A549 (cell line): ENCODE results near the gene ARPC5L. TPM values are rescaled to one million over a fixed set of nuclear protein-coding genes. Genes with fewer than 3 reads are reported as not detected.
"Not testable (repeated sequence)": the region's sequence is repeated elsewhere in the genome, so short reads cannot be mapped to it uniquely, and the experiment has no call there.

ENCODE experiments used
- ATAC-seq, 2 experiments: fragments of 200-7000 bp in 1 of 2; fragments of >200 bp in 1 of 2; cut with Nextera tagmentation in 1 of 2; cut with Tn5 transposase in 1 of 2; 3 replicates each; pipeline versions ENCODE4 v1.8.0 to v1.9.1; 2018 to 2020; ENCODE audit warnings: mild to moderate bottlenecking in 1 of 2, moderate library complexity in 1 of 2
- CTCF ChIA-PET: fragments of 300-600 bp; sonication (Branson Sonifier 250); formaldehyde crosslinking; extraction: SDS; loops from one replicate; lab custom pipeline; 2021; ENCODE audit warnings: antibody characterized with exemption, inconsistent platforms; lab: Yijun Ruan, JAX
- POLR2A ChIA-PET: fragments of 350-600 bp; formaldehyde crosslinking; extraction: SDS; loops from one replicate; lab custom pipeline; 2021; ENCODE audit warnings: antibody characterized with exemption, inconsistent platforms; lab: Yijun Ruan, JAX
- DNase-seq, 2 experiments: peaks; one replicate each; pipeline versions ENCODE4 v3.0.0 to v3.0.0-alpha.2; 2011 to 2016; ENCODE audit warnings: low read depth in 1 of 2, low spot score in 1 of 2
- FAIRE-seq: peaks from 2 replicates; lab custom pipeline; 2011; peaks lifted over from hg19 to GRCh38; lab: Jason Lieb, UNC
- H3K27ac ChIP-seq, 2 experiments: fragments of >200 bp; sonication (Bioruptor Twin); formaldehyde crosslinking; 3 replicates each; pipeline ENCODE4 v1.5.1; 2016 to 2017
- H3K4me1 ChIP-seq: fragments of >200 bp; sonication (Bioruptor Twin); formaldehyde crosslinking; 3 replicates; pipeline ENCODE4 v1.6.1; 2016
- H3K4me2 ChIP-seq: fragments of >200 bp; sonication (Bioruptor Twin); formaldehyde crosslinking; 3 replicates; pipeline ENCODE4 v1.6.1; 2016
- H3K4me3 ChIP-seq: fragments of >200 bp; sonication (Bioruptor Twin); formaldehyde crosslinking; 3 replicates; pipeline ENCODE4 v1.5.1; 2016
- H3K9me3 ChIP-seq: fragments of >200 bp; sonication (Bioruptor Twin); formaldehyde crosslinking; 3 replicates; pipeline ENCODE4 v1.6.1; 2016
- BHLHE40 ChIP-seq: IDR thresholded peaks from 2 replicates; pipeline ENCODE4 v1.6.1; 2012; ENCODE audit warnings: low read depth, low read length, inconsistent platforms
- CBX2 ChIP-seq: fragments of 200-600 bp; sonication (generic); IDR thresholded peaks from 2 replicates; pipeline ENCODE4 v1.6.1; 2016; ENCODE audit warnings: low read depth, mild to moderate bottlenecking, borderline replicate concordance
- CEBPB ChIP-seq, 2 experiments: fragments of >200 bp in 1 of 2; sonication (Bioruptor Twin) in 1 of 2; formaldehyde crosslinking in 1 of 2; IDR thresholded peaks; 2 replicates each; pipeline ENCODE4 v1.6.1; 2012 to 2016
- EP300 ChIP-seq, 2 experiments: fragments of >200 bp; sonication (Bioruptor Twin); formaldehyde crosslinking; IDR thresholded peaks; 2 replicates in 1 of 2; 3 replicates in 1 of 2; pipeline ENCODE4 v1.6.1; 2016 to 2017
- FOSB ChIP-seq: fragments of 250-450 bp; sonication (Bioruptor Pico); IDR thresholded peaks from 2 replicates; pipeline ENCODE4 v1.5.0; 2020; ENCODE audit warnings: mild to moderate bottlenecking, moderate library complexity
- HEYL ChIP-seq: fragments of 250-450 bp; sonication (Bioruptor Pico); IDR thresholded peaks from 2 replicates; pipeline ENCODE4 v1.8.0; 2021; ENCODE audit warnings: mild to moderate bottlenecking, moderate library complexity
- HOXB5 ChIP-seq: fragments of 250-450 bp; sonication (Bioruptor Pico); IDR thresholded peaks from 2 replicates; pipeline ENCODE4 v1.5.0; 2020; ENCODE audit warnings: mild to moderate bottlenecking, moderate library complexity
- JUNB ChIP-seq: fragments of >200 bp; sonication (Bioruptor Twin); formaldehyde crosslinking; IDR thresholded peaks from 2 replicates; pipeline ENCODE4 v1.6.1; 2016
- PHF8 ChIP-seq: fragments of 200-600 bp; sonication (generic); IDR thresholded peaks from 2 replicates; pipeline ENCODE4 v1.6.1; 2016; ENCODE audit warnings: low read depth, mild to moderate bottlenecking, antibody characterized with exemption, moderate library complexity, borderline replicate concordance
- RAD21 ChIP-seq, 2 experiments: fragments of >200 bp in 1 of 2; sonication (Bioruptor Twin) in 1 of 2; formaldehyde crosslinking in 1 of 2; IDR thresholded peaks in 1 of 2; conservative IDR thresholded peaks in 1 of 2; 2 replicates in 1 of 2; 3 replicates in 1 of 2; pipeline ENCODE4 v1.6.1; 2012 to 2018; ENCODE audit warnings: inconsistent platforms in 1 of 2
- RNF2 ChIP-seq: fragments of 200-600 bp; sonication (generic); IDR thresholded peaks from 2 replicates; pipeline ENCODE4 v1.6.1; 2016; ENCODE audit warnings: low read depth, mild to moderate bottlenecking, antibody characterized with exemption, moderate library complexity, borderline replicate concordance
- TP53 ChIP-seq: fragments of 250-450 bp; sonication (Bioruptor Pico); IDR thresholded peaks from 2 replicates; pipeline ENCODE4 v1.5.0; 2021; ENCODE audit warnings: mild to moderate bottlenecking, moderate library complexity
- WGBS: methylation state at CpG from one replicate; pipeline ENCODE4 v1.1.6; 2017; ENCODE audit errors: missing lambda C conversion rate; 5-methylcytosine and 5-hydroxymethylcytosine counted together
- polyA plus RNA-seq, 4 experiments: library from polyadenylated mRNA; depleted of rRNA in 3 of 4; stranded (reverse); fragments of >200 nt; fragmentation: RNase III in 1 of 4; extraction: RNeasy Plus Mini Kit Qiagen cat#74134 plus additional on column Dnase treatment in 1 of 4; gene quantifications; 2 replicates in 3 of 4; 3 replicates in 1 of 4; pipeline ENCODE4 v1.2.3, GENCODE V29; 2011 to 2017
- TF ChIP-seq, protein P1 (sequence below): fragments of 250-450 bp; sonication (Bioruptor Pico); IDR thresholded peaks from 2 replicates; pipeline ENCODE4 v1.5.0; 2021; ENCODE audit warnings: mild to moderate bottlenecking, moderate library complexity, borderline replicate concordance
- TF ChIP-seq, protein P2 (sequence below): fragments of >200 bp; sonication (Bioruptor Twin); formaldehyde crosslinking; IDR thresholded peaks from 3 replicates; pipeline ENCODE4 v1.6.1; 2016
- TF ChIP-seq, protein P3 (sequence below): fragments of 250-450 bp; sonication (Bioruptor Pico); IDR thresholded peaks from 2 replicates; pipeline ENCODE4 v1.5.0; 2020; ENCODE audit warnings: low read depth, mild to moderate bottlenecking, moderate library complexity
- TF ChIP-seq, protein P4 (sequence below): fragments of 200-600 bp; sonication (generic); IDR thresholded peaks from 2 replicates; pipeline ENCODE4 v1.6.1; 2016; ENCODE audit warnings: antibody characterized with exemption, mild to moderate bottlenecking, moderate library complexity
- TF ChIP-seq, protein P5 (sequence below): fragments of >200 bp; sonication (Bioruptor Twin); formaldehyde crosslinking; IDR thresholded peaks from 3 replicates; pipeline ENCODE4 v1.5.1; 2016

The ARPC5L gene
- polyA plus RNA-seq, 2 of the 4 experiments (the other 2 are of a cell fraction) = 59.4 to 62.8 TPM

DNA sequence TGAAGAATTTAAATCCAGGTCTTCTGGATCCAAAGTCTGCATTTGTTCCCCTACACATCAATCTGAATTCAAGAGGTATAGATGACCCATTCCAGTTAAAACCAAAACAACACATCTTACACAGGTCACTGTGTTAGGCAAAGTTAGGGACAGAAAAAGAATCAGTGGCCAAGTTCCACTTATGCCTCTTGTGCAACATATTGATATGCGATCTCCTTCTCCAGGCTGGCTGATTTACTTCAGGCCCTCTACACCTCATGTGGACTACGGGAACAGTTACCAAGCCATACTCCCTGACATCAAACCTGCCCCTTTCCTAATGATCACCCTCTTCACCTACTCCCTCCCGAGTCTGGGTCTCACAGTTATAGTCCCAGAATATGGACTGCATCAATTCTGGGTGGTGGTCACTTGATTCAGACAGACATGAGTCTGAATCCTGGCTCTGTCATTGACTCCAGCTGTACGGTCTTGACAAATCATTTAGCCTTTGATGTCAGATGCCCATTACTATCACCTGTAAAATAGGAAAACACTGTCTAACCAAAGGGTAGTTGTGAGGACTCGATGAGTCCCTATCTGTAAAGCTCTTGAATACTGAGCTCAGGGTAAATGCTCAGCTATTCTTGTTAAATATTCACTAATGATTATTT is 52.9 kb downstream of the ARPC5L start:
- Histone ChIP-seq H3K4me2 (no peak overlapping the region), H3K4me1 (no peaks in the 10 kb centered on the region), H3K9me3 (no peaks in the 10 kb centered on the region), H3K4me3 (no peak overlapping the region), H3K27ac (no peak overlapping the region)
- WGBS = 89% methylated on average over 5 of the region's 5 CpGs
- CTCF ChIA-PET = no interaction called here
- ATAC-seq (no peak), FAIRE-seq (no peak), DNase-seq (no peak)
- no peak for TF ChIP-seq EP300 (IDR thresholded peaks at IDR 0.05)
- TF ChIP-seq PHF8 = no peak
- TF ChIP-seq, protein P1, sequence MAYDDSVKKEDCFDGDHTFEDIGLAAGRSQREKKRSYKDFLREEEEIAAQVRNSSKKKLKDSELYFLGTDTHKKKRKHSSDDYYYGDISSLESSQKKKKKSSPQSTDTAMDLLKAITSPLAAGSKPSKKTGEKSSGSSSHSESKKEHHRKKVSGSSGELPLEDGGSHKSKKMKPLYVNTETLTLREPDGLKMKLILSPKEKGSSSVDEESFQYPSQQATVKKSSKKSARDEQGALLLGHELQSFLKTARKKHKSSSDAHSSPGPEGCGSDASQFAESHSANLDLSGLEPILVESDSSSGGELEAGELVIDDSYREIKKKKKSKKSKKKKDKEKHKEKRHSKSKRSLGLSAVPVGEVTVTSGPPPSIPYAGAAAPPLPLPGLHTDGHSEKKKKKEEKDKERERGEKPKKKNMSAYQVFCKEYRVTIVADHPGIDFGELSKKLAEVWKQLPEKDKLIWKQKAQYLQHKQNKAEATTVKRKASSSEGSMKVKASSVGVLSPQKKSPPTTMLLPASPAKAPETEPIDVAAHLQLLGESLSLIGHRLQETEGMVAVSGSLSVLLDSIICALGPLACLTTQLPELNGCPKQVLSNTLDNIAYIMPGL = no peak
- TF ChIP-seq, protein P2, sequence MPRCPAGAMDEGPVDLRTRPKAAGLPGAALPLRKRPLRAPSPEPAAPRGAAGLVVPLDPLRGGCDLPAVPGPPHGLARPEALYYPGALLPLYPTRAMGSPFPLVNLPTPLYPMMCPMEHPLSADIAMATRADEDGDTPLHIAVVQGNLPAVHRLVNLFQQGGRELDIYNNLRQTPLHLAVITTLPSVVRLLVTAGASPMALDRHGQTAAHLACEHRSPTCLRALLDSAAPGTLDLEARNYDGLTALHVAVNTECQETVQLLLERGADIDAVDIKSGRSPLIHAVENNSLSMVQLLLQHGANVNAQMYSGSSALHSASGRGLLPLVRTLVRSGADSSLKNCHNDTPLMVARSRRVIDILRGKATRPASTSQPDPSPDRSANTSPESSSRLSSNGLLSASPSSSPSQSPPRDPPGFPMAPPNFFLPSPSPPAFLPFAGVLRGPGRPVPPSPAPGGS = no peak
- TF ChIP-seq BHLHE40 = no peak
- TF ChIP-seq TP53 (CRISPR knock-in tag) = no peak
- no peak for TF ChIP-seq CBX2
- TF ChIP-seq RNF2 = no peak
- TF ChIP-seq RAD21 (conservative IDR thresholded peaks at IDR 0.05 in 1 of 2, IDR thresholded peaks at IDR 0.05 in 1 of 2) = no peak
- TF ChIP-seq FOSB (CRISPR knock-in tag) = no peak
- TF ChIP-seq, protein P3, sequence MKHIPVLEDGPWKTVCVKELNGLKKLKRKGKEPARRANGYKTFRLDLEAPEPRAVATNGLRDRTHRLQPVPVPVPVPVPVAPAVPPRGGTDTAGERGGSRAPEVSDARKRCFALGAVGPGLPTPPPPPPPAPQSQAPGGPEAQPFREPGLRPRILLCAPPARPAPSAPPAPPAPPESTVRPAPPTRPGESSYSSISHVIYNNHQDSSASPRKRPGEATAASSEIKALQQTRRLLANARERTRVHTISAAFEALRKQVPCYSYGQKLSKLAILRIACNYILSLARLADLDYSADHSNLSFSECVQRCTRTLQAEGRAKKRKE (CRISPR knock-in tag) = no peak
- TF ChIP-seq, protein P4, sequence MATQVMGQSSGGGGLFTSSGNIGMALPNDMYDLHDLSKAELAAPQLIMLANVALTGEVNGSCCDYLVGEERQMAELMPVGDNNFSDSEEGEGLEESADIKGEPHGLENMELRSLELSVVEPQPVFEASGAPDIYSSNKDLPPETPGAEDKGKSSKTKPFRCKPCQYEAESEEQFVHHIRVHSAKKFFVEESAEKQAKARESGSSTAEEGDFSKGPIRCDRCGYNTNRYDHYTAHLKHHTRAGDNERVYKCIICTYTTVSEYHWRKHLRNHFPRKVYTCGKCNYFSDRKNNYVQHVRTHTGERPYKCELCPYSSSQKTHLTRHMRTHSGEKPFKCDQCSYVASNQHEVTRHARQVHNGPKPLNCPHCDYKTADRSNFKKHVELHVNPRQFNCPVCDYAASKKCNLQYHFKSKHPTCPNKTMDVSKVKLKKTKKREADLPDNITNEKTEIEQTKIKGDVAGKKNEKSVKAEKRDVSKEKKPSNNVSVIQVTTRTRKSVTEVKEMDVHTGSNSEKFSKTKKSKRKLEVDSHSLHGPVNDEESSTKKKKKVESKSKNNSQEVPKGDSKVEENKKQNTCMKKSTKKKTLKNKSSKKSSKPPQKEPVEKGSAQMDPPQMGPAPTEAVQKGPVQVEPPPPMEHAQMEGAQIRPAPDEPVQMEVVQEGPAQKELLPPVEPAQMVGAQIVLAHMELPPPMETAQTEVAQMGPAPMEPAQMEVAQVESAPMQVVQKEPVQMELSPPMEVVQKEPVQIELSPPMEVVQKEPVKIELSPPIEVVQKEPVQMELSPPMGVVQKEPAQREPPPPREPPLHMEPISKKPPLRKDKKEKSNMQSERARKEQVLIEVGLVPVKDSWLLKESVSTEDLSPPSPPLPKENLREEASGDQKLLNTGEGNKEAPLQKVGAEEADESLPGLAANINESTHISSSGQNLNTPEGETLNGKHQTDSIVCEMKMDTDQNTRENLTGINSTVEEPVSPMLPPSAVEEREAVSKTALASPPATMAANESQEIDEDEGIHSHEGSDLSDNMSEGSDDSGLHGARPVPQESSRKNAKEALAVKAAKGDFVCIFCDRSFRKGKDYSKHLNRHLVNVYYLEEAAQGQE = no peak
- no peak for TF ChIP-seq CEBPB (IDR thresholded peaks at IDR 0.05)
- no peak for TF ChIP-seq HOXB5 (CRISPR knock-in tag)
- TF ChIP-seq JUNB = no peak
- TF ChIP-seq, protein P5, sequence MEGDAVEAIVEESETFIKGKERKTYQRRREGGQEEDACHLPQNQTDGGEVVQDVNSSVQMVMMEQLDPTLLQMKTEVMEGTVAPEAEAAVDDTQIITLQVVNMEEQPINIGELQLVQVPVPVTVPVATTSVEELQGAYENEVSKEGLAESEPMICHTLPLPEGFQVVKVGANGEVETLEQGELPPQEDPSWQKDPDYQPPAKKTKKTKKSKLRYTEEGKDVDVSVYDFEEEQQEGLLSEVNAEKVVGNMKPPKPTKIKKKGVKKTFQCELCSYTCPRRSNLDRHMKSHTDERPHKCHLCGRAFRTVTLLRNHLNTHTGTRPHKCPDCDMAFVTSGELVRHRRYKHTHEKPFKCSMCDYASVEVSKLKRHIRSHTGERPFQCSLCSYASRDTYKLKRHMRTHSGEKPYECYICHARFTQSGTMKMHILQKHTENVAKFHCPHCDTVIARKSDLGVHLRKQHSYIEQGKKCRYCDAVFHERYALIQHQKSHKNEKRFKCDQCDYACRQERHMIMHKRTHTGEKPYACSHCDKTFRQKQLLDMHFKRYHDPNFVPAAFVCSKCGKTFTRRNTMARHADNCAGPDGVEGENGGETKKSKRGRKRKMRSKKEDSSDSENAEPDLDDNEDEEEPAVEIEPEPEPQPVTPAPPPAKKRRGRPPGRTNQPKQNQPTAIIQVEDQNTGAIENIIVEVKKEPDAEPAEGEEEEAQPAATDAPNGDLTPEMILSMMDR = no peak
- no peak for TF ChIP-seq HEYL
- POLR2A ChIA-PET = no interaction called here

DNA sequence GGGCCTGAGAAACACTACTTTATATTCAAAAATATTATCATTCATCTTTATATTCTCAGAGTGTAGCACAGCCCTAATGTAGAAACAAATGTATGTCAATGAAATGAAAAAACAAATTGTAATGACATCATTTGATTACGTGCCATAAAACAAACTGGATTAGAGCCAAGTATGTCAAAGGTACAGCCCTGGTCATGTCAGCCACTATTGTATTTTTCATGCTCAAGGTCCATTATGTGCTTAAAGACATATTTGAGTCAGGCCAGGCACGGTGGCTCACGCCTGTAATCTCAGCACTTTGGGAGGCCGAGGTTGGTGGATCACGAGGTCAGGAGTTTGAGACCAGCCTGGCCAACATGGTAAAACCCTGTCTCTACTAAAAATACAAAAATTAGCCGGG is 58.5 kb downstream of the ARPC5L start:
- 88% methylated on average over 6 of the region's 6 CpGs for WGBS
- H3K4me3 ChIP-seq, H3K4me1 ChIP-seq, DNase-seq, POLR2A ChIA-PET, H3K27ac ChIP-seq, H3K4me2 ChIP-seq, FAIRE-seq, ATAC-seq, H3K9me3 ChIP-seq: not testable (repeated sequence)
- CTCF ChIA-PET = interaction anchor here (0.7 to 0.9 kb wide), 2 partner anchors 137 to 555 kb away, joined by 3 read pairs; no protein-coding TSS in a partner anchor
